Measurements from ENCODE around the gene PPL.
A peak's percentile ranks its signal among the peaks of the same experiment; 100 is the strongest.

The PPL gene

GRCh38 chr16:4936181-4936990 lies 562 bp downstream of the PPL start (continued):
- TF ChIP-seq ZNF639 (tag by site-specific recombination; IDR thresholded peaks at IDR 0.05) (no peak), ZNF184 (tag by site-specific recombination; IDR thresholded peaks at IDR 0.05) (no peak), ZNF837 (tag by site-specific recombination; IDR thresholded peaks at IDR 0.05) (no peak), FEZF1 (tag by site-specific recombination; IDR thresholded peaks at IDR 0.05) (no peak), SETDB1 (IDR thresholded peaks at IDR 0.05; ENCODE audit: insufficient read length, low read length) (no peak), ZNF19 (tag by site-specific recombination; IDR thresholded peaks at IDR 0.05; ENCODE audit: low read depth) (no peak), ZNF544 (tag by site-specific recombination; IDR thresholded peaks at IDR 0.05) (no peak), ZFP37 (tag by site-specific recombination; IDR thresholded peaks at IDR 0.05) (no peak), ZNF214 (tag by site-specific recombination; IDR thresholded peaks at IDR 0.05; ENCODE audit: borderline replicate concordance) (no peak), ZNF132 (tag by site-specific recombination; IDR thresholded peaks at IDR 0.05; ENCODE audit: borderline replicate concordance) (no peak), ZNF138 (tag by site-specific recombination; IDR thresholded peaks at IDR 0.05; ENCODE audit: borderline replicate concordance) (no peak), ZNF488 (tag by site-specific recombination; IDR thresholded peaks at IDR 0.05) (no peak), ZNF792 (tag by site-specific recombination; IDR thresholded peaks at IDR 0.05) (no peak), ELK4 (IDR thresholded peaks at IDR 0.05; ENCODE audit: borderline replicate concordance, low read depth, low read length) (no peak), ZNF433 (tag by site-specific recombination; IDR thresholded peaks at IDR 0.05; ENCODE audit: low read depth) (no peak), ZNF623 (tag by site-specific recombination; IDR thresholded peaks at IDR 0.05) (no peak), ZNF677 (tag by site-specific recombination; IDR thresholded peaks at IDR 0.05) (no peak), ZNF350 (tag by site-specific recombination; IDR thresholded peaks at IDR 0.05) (no peak), ZSCAN23 (tag by site-specific recombination; IDR thresholded peaks at IDR 0.05) (no peak), TRIM28 (IDR thresholded peaks at IDR 0.05; ENCODE audit: borderline replicate concordance, low read length) (no peak), ZNF701 (tag by site-specific recombination; IDR thresholded peaks at IDR 0.05) (no peak), PRDM4 (tag by site-specific recombination; IDR thresholded peaks at IDR 0.05) (no peak), CTCF (tag by site-specific recombination; IDR thresholded peaks at IDR 0.05) (peak; percentile 92), ZBTB6 (tag by site-specific recombination; IDR thresholded peaks at IDR 0.05) (no peak), BCL11A (tag by site-specific recombination; IDR thresholded peaks at IDR 0.05; ENCODE audit: low read depth) (no peak), ZNF561 (tag by site-specific recombination; IDR thresholded peaks at IDR 0.05; ENCODE audit: borderline replicate concordance) (no peak), ZNF174 (tag by site-specific recombination; IDR thresholded peaks at IDR 0.05) (no peak), SP2 (tag by site-specific recombination; IDR thresholded peaks at IDR 0.05) (peak; percentile 37; the same call in 1 of the 2 replicates), ZNF354C (tag by site-specific recombination; IDR thresholded peaks at IDR 0.05; ENCODE audit: borderline replicate concordance, low read depth) (no peak)

Measured in HEK293 (cell line).